ENCODE measurements around the gene CST8. TPM values are rescaled to one million over a fixed set of nuclear protein-coding genes. Genes with fewer than 3 reads are reported as not detected.

The CST8 gene
- total and polyA plus RNA-seq, 2 experiments from 2014 or later: not detected

- TF ChIP-seq ZNF462 (CRISPR knock-in tag; IDR thresholded peaks at IDR 0.05): no peak
- no peak for TF ChIP-seq ZNF114 (CRISPR knock-in tag; IDR thresholded peaks at IDR 0.05)
- TF ChIP-seq POLR2AphosphoS5 (IDR thresholded peaks at IDR 0.05; ENCODE audit: low read depth): no peak
- no peak for TF ChIP-seq EZH2phosphoT487 (IDR thresholded peaks at IDR 0.05; ENCODE audit: unreplicated experiment)
- TF ChIP-seq EZH2 (IDR thresholded peaks at IDR 0.05; ENCODE audit: low read depth, unreplicated experiment): no peak
- TF ChIP-seq ETS1 (IDR thresholded peaks at IDR 0.05): no peak
- no peak for TF ChIP-seq NANOG (IDR thresholded peaks at IDR 0.05; ENCODE audit: borderline replicate concordance)
- no peak for TF ChIP-seq REST (IDR thresholded peaks at IDR 0.05; ENCODE audit: unreplicated experiment)
- TF ChIP-seq CREB1 (CRISPR knock-in tag; IDR thresholded peaks at IDR 0.05; ENCODE audit: low read depth): no peak
- TF ChIP-seq STAT1 (IDR thresholded peaks at IDR 0.05; ENCODE audit: unreplicated experiment): no peak
- no peak for TF ChIP-seq CTCF (conservative IDR thresholded peaks at IDR 0.05; ENCODE audit: low read depth in 2 of 2)
- no peak for TF ChIP-seq JUNB (IDR thresholded peaks at IDR 0.05; ENCODE audit: unreplicated experiment)
- TF ChIP-seq ZNF331 (CRISPR knock-in tag; IDR thresholded peaks at IDR 0.05; ENCODE audit: low read depth): no peak
- no peaks in the 10 kb centered on the region for H3K9me2 ChIP-seq (ENCODE audit: insufficient read depth)
- ATAC-seq: no peak
Observed at GRCh38 chr20:23444859-23445258, 46.1 kb upstream of the CST8 start.

More at GRCh38 chr20:23444859-23445258, 46.1 kb upstream of the CST8 start:
- Mint-ChIP-seq H3K4me3 (no peak overlapping the region), H3K36me3 (ENCODE audit: low read depth) (no peaks in the 10 kb centered on the region), H3K27ac (no peak overlapping the region), H3K4me1 (peaks cover 4% of the 10 kb centered on the region; the same call in 2 of the 3 replicates), H3K27me3 (ENCODE audit: insufficient read depth, low read depth, poor library complexity) (peaks cover 2% of the 10 kb centered on the region), H3K9me3 (no peaks in the 10 kb centered on the region)
- H2AFZ ChIP-seq: no peak overlapping the region
- no peaks in the 10 kb centered on the region for H3F3A ChIP-seq (replicated peaks; ENCODE audit: low read depth)
- H3K36me3 ChIP-seq (ENCODE audit: insufficient read depth): no peaks in the 10 kb centered on the region
- H4K20me1 ChIP-seq (replicated peaks; ENCODE audit: insufficient read depth): no peaks in the 10 kb centered on the region
- no peak for DNase-seq (ENCODE audit: low spot score)
- no peak overlapping the region for H3K4me3 ChIP-seq
- H3K4me1 ChIP-seq (ENCODE audit: insufficient read depth): no peaks in the 10 kb centered on the region
- no peaks in the 10 kb centered on the region for H3K79me2 ChIP-seq (replicated peaks; ENCODE audit: insufficient read depth)
- H3K27ac ChIP-seq (ENCODE audit: low read depth): no peak overlapping the region
- H3K27me3 ChIP-seq (ENCODE audit: insufficient read depth): no peaks in the 10 kb centered on the region
- H3K4me2 ChIP-seq: no peak overlapping the region

Data from GM23338 (cell line).